Type B pancreatic cell (in vitro differentiated cells): ENCODE data around the gene MIOX. TPM values are rescaled to one million over a fixed set of nuclear protein-coding genes. Genes with fewer than 3 reads are reported as not detected.

Experiments
- DNase-seq: peaks from one replicate; pipeline ENCODE4 v3.0.0; 2021; ENCODE audit warnings: mixed read lengths; ENCODE audit not compliant: unreplicated experiment; ENCODE audit errors: extremely low spot score
- H3K27ac Mint-ChIP-seq: 2 replicates; pipeline ENCODE4 v1.8.0; 2021; ENCODE audit warnings: mild to moderate bottlenecking, mixed read lengths
- H3K27me3 Mint-ChIP-seq: 2 replicates; pipeline ENCODE4 v1.8.0; 2021; ENCODE audit warnings: mixed read lengths
- H3K36me3 Mint-ChIP-seq: 2 replicates; pipeline ENCODE4 v1.8.0; 2021; ENCODE audit warnings: mixed read lengths
- H3K4me1 Mint-ChIP-seq: one replicate; pipeline ENCODE4 v1.8.0; 2021; ENCODE audit warnings: mixed read lengths; ENCODE audit not compliant: unreplicated experiment
- H3K4me3 Mint-ChIP-seq: 2 replicates; pipeline ENCODE4 v1.8.0; 2021; ENCODE audit warnings: mild to moderate bottlenecking, mixed read lengths
- H3K9me3 Mint-ChIP-seq: 2 replicates; pipeline ENCODE4 v1.8.0; 2021; ENCODE audit warnings: mixed read lengths
- CTCF ChIP-seq: fragments of 200-600 bp; sonication (generic); conservative IDR thresholded peaks from 2 replicates; pipeline ENCODE4 v1.5.0; 2021; ENCODE audit warnings: antibody characterized with exemption, mild to moderate bottlenecking
- total RNA-seq: library from RNA; stranded (reverse); gene quantifications from 2 replicates; pipeline ENCODE4 v1.2.1, GENCODE V29; 2021; ENCODE audit warnings: low replicate concordance

Gene MIOX
- total RNA-seq, 1 donor from 2014 or later, result not detected

- no peak overlapping the region for H3K27ac Mint-ChIP-seq
- H3K9me3 Mint-ChIP-seq, result no peaks in the 10 kb centered on the region
- H3K4me1 Mint-ChIP-seq, result no peaks in the 10 kb centered on the region
- DNase-seq, result no peak
- peaks cover 13% of the 10 kb centered on the region for H3K36me3 Mint-ChIP-seq
- H3K4me3 Mint-ChIP-seq, result no peak overlapping the region
- H3K27me3 Mint-ChIP-seq, result no peaks in the 10 kb centered on the region
- TF ChIP-seq CTCF, result no peak
These were observed 27.6 kb upstream of the MIOX start for GRCh38 chr22:50459016-50459415.

- Mint-ChIP-seq H3K27ac (no peak overlapping the region), H3K36me3 (peaks cover 13% of the 10 kb centered on the region)
These were observed 27.0 kb upstream of the MIOX start for GRCh38 chr22:50459496-50460140.

GRCh38 chr22:50460938-50461337 lies 25.7 kb upstream of the MIOX start:
- Mint-ChIP-seq H3K9me3 (no peaks in the 10 kb centered on the region), H3K27ac (peak overlapping the region; percentile 97), H3K4me3 (peak overlapping the region; percentile 83), H3K36me3 (peaks cover 13% of the 10 kb centered on the region), H3K27me3 (no peaks in the 10 kb centered on the region), H3K4me1 (no peaks in the 10 kb centered on the region)
- no peak for DNase-seq
- TF ChIP-seq CTCF, result no peak

More at GRCh38 chr22:50459496-50460140, 27.0 kb upstream of the MIOX start:
- Mint-ChIP-seq H3K4me3 (no peak overlapping the region), H3K4me1 (no peaks in the 10 kb centered on the region), H3K27me3 (no peaks in the 10 kb centered on the region), H3K9me3 (no peaks in the 10 kb centered on the region)
- no peak for DNase-seq
- TF ChIP-seq CTCF, result no peak

GRCh38 chr22:50461536-50461935 lies 25.1 kb upstream of the MIOX start:
- H3K4me1 Mint-ChIP-seq, result no peaks in the 10 kb centered on the region
- no peaks in the 10 kb centered on the region for H3K27me3 Mint-ChIP-seq
- no peak overlapping the region for H3K27ac Mint-ChIP-seq
- no peak overlapping the region for H3K4me3 Mint-ChIP-seq
- no peak for DNase-seq
- H3K36me3 Mint-ChIP-seq, result peaks cover 13% of the 10 kb centered on the region
- no peaks in the 10 kb centered on the region for H3K9me3 Mint-ChIP-seq
- TF ChIP-seq CTCF, result no peak

GRCh38 chr22:50461979-50462540 lies 24.6 kb upstream of the MIOX start:
- Mint-ChIP-seq H3K27ac (peak overlapping the region; percentile 34), H3K4me1 (no peaks in the 10 kb centered on the region), H3K27me3 (no peaks in the 10 kb centered on the region), H3K4me3 (no peak overlapping the region), H3K36me3 (peaks cover 13% of the 10 kb centered on the region), H3K9me3 (no peaks in the 10 kb centered on the region)
- no peak for DNase-seq
- TF ChIP-seq CTCF, result no peak
